ENCODE measurements around the gene GAA. TPM values are rescaled to one million over a fixed set of nuclear protein-coding genes. Genes with fewer than 3 reads are reported as not detected.

GAA gene
- polyA plus RNA-seq, 1 of the 3 experiments (the other 2 are of a cell fraction) = 27.3 TPM

DNA sequence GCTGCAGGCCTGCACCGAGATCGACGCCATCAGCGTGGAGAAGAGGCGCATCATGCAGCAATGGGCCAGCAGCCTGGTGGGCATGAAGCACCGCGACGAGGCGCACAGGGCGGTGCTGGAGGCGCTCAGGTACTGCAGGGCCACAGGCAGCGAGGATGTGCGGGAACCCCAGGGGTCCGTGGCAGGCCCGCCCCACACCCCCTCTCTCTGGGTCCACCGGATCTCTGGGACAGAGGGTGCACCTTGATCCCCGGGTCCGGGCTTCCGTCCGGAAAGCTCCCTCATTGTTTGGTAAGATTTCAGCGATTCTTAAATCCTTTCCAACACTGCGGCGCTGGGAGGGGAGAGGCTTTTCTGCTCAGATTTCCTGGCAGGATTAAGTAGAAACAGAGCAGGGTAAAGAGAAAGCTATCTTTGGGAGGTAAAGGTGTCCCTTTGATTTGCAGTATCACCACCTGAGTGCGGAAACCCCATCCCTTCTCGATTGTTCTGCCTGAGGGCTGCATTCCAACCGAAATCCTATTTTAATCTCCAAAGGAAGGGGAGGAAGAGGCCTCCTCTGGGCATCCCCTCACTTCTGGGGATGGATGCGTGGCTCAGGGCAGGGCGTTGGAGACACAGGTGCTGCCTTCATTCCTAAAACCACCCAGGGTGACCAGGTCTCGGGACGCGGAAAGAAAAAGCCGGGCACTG, 35.8 kb upstream of the GAA start (continued):
- TF ChIP-seq, protein P1, sequence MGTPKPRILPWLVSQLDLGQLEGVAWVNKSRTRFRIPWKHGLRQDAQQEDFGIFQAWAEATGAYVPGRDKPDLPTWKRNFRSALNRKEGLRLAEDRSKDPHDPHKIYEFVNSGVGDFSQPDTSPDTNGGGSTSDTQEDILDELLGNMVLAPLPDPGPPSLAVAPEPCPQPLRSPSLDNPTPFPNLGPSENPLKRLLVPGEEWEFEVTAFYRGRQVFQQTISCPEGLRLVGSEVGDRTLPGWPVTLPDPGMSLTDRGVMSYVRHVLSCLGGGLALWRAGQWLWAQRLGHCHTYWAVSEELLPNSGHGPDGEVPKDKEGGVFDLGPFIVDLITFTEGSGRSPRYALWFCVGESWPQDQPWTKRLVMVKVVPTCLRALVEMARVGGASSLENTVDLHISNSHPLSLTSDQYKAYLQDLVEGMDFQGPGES (IDR thresholded peaks at IDR 0.05; ENCODE audit: low read depth, low read length) = no peak

DNA sequence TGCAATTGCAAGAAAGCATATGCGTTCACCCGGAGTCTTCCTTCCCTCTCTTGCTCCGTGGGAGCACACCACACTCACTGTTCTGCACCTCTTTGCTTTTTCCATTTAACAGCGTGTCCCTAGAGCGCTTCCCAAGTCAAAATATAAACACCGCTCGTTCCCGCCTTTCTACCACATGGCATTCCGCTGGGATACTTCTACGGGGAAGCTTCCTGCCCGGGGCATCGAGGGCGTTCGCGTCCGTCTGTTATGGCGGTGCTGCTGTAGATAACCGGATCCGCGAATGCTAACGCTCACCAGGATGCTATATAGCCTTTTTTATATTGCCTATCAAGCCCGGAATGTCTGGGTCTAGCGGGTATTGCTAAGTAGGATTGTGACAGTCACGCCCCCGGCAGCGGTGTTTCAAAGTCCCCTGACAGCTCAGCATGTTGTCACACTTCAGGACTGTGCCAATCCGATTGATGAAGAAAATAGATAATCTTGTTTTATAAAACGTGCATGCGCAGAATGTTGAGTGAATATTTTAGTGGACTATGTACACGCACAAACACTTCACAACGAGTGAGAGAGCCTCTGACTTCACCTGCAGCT, 33.9 kb upstream of the GAA start:
- TF ChIP-seq TEAD4 (IDR thresholded peaks at IDR 0.05; ENCODE audit: borderline replicate concordance, insufficient read depth) (no peak), RFX5 (IDR thresholded peaks at IDR 0.05; ENCODE audit: low read length) (no peak), EP300 (IDR thresholded peaks at IDR 0.05; ENCODE audit: borderline replicate concordance in 1 of 2, low read depth in 1 of 2, low read length in 1 of 2) (no peak), MEF2A (IDR thresholded peaks at IDR 0.05; ENCODE audit: borderline replicate concordance, low read depth) (no peak), TCF12 (IDR thresholded peaks at IDR 0.05) (no peak), JUND (IDR thresholded peaks at IDR 0.05) (no peak), GABPA (IDR thresholded peaks at IDR 0.05; ENCODE audit: low read depth) (no peak), POLR2AphosphoS5 (IDR thresholded peaks at IDR 0.05; ENCODE audit: low read depth, low read length) (no peak), ELF1 (IDR thresholded peaks at IDR 0.05) (no peak), CHD2 (IDR thresholded peaks at IDR 0.05; ENCODE audit: low read length, partially characterized antibody) (no peak), FOSL2 (IDR thresholded peaks at IDR 0.05; ENCODE audit: borderline replicate concordance, low read depth) (no peak)
- TF ChIP-seq, protein P2, sequence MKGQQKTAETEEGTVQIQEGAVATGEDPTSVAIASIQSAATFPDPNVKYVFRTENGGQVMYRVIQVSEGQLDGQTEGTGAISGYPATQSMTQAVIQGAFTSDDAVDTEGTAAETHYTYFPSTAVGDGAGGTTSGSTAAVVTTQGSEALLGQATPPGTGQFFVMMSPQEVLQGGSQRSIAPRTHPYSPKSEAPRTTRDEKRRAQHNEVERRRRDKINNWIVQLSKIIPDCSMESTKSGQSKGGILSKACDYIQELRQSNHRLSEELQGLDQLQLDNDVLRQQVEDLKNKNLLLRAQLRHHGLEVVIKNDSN (IDR thresholded peaks at IDR 0.05; ENCODE audit: borderline replicate concordance, low read depth) = no peak
- Histone ChIP-seq H3K4me3 (ENCODE audit: low read depth in 2 of 2, low read length in 1 of 2) (no peak overlapping the region), H3K27ac (ENCODE audit: low read depth in 2 of 2, low read length in 1 of 2) (no peak overlapping the region), H3K4me2 (no peak overlapping the region), H3K9me3 (no peaks in the 10 kb centered on the region), H3K36me3 (replicated peaks in 1 of 2; ENCODE audit: control insufficient read depth in 1 of 2, insufficient read depth in 2 of 2, low read length in 1 of 2) (peaks cover 0 to 4% of the 10 kb centered on the region in 2 experiments), H2AFZ (ENCODE audit: low read depth) (no peak overlapping the region), H4K20me1 (ENCODE audit: insufficient read depth) (no peaks in the 10 kb centered on the region), H3K79me2 (ENCODE audit: insufficient read depth) (no peaks in the 10 kb centered on the region), H3K27me3 (ENCODE audit: insufficient read depth) (no peaks in the 10 kb centered on the region), H3F3A (replicated peaks; ENCODE audit: insufficient read depth) (no peaks in the 10 kb centered on the region), H3K9me2 (no peaks in the 10 kb centered on the region), H3K9ac (no peak overlapping the region), H3K4me1 (ENCODE audit: control insufficient read depth in 1 of 2, insufficient read depth in 2 of 2, low read depth in 1 of 2, low read length in 1 of 2) (peaks cover 0 to 3% of the 10 kb centered on the region in 2 experiments; a peak in 1 of 4 replicates)
- no peak for DNase-seq
- WGBS (ENCODE audit: low lambda C conversion rate) = 97% methylated on average over 31 of the region's 31 CpGs
- POLR2A ChIA-PET = no interaction called here
- CTCF ChIA-PET = interaction anchor here (0.8 to 2.8 kb wide), 4 partner anchors 15 to 294 kb away, joined by 3 to 17 read pairs (median 7); partner anchors contain the start of gene GAA
